Neural progenitor cell (in vitro differentiated cells): Measurements from ENCODE around the gene GPR107.

Experiments used
- EZH2phosphoT487 ChIP-seq: fragments of 200-600 bp; sonication (generic); IDR thresholded peaks from 2 replicates; pipeline ENCODE4 v1.6.1; 2017; ENCODE audit warnings: antibody characterized with exemption
- TF ChIP-seq, protein P1 (sequence below): fragments of 200-600 bp; sonication (generic); IDR thresholded peaks from 2 replicates; pipeline ENCODE4 v1.5.1; 2017; ENCODE audit warnings: antibody characterized with exemption, mild to moderate bottlenecking

DNA sequence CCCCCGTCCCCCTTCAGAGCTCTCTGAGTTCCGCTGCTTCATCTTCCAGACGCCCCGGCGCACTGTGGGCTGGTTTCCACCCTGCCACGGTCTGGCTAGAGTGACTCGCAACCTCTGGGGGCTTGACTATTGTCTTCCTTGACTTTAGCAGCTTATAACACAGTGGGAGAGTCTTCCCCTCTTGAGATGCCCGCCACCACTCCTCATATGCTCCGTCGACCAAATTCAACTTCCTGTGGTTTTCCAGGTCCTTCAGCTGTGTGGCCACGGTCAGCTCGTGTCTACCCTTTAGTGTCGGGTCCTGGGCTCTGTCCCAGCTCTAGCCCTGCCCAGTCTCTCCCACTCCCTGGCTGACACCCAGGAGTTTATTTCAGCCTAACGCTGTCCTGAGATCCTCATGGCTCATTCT lies 90.3 kb downstream of the GPR107 start:
- TF ChIP-seq, protein P1, sequence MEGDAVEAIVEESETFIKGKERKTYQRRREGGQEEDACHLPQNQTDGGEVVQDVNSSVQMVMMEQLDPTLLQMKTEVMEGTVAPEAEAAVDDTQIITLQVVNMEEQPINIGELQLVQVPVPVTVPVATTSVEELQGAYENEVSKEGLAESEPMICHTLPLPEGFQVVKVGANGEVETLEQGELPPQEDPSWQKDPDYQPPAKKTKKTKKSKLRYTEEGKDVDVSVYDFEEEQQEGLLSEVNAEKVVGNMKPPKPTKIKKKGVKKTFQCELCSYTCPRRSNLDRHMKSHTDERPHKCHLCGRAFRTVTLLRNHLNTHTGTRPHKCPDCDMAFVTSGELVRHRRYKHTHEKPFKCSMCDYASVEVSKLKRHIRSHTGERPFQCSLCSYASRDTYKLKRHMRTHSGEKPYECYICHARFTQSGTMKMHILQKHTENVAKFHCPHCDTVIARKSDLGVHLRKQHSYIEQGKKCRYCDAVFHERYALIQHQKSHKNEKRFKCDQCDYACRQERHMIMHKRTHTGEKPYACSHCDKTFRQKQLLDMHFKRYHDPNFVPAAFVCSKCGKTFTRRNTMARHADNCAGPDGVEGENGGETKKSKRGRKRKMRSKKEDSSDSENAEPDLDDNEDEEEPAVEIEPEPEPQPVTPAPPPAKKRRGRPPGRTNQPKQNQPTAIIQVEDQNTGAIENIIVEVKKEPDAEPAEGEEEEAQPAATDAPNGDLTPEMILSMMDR, result no peak
- no peak for TF ChIP-seq EZH2phosphoT487
